Heart left ventricle (tissue), 13 donors: ENCODE results near the gene UBE2Q2.

ENCODE experiments used
- POLR2A ChIP-seq, 2 donors: fragments of 450-650 bp; IDR thresholded peaks; one replicate each; pipeline ENCODE4 v1.6.1; 2017; ENCODE audit warnings: antibody characterized with exemption in 2 of 2, mild to moderate bottlenecking in 2 of 2, moderate library complexity in 2 of 2
- TF ChIP-seq, protein P1 (sequence below), 12 donors: fragments of 200-600 bp; sonication (generic) in 4 of 12; IDR thresholded peaks; one replicate each; pipeline versions ENCODE4 v1.5.0 to v1.8.0; 2018 to 2022; ENCODE audit warnings: antibody characterized with exemption in 12 of 12, mild to moderate bottlenecking in 5 of 12
- donor health status: ischemic (EF 13 %, LVEDD 7.1; RV severe dilation, severe dysfunction).
- donor health status: DM: no; HTN: yes; CAD: no.
- donor health status: DM: no; HTN: no; CAD: no.
- donor health status: ischemic (EF 25% LVEDD 6.9; RV normal size, moderate dysfunction).
- donor health status: ischemic (EF 25% LVEDD 5.7; RV mildly dilated, moderate dysfunction).
- donor health status: ischemic (EF 35%, LVEDD 5.7; RV mildly dilated, moderate dysfunction).
- donor health status: nonischemic (EF 11% LVEDD 7.7; RV severe dilation, severe dysfunction).
- donor health status: DM: yes; HTN: yes; CAD: no.
- donor health status: PGD.
- donor health status: ischemic (EF 29% LVEDD 5.4; RV normal size, mild dysfunction).
- donor health status: nonischemic (EF 23%, LVEDD 6.1; RV moderate dilation, normal function).

DNA sequence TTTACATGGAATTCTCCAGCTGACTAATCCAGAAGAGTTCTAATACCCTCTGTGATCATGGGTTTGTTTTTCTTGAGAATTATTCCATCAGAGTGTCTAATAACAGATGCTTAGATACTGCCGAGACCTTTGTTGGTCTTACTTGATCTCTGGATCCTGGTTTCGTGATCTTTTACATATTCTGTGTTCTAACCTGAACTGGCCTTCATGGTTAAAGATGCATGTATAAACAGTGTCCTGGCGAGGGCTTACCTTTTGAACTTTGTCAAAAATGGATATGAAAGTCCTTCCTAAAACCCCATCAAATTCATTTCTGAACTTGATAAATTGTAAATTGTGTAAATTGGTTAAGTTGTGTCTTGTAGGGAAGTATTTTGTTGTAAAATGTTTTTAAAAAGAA lies 24.8 kb downstream of the UBE2Q2 start:
- TF ChIP-seq, protein P1, sequence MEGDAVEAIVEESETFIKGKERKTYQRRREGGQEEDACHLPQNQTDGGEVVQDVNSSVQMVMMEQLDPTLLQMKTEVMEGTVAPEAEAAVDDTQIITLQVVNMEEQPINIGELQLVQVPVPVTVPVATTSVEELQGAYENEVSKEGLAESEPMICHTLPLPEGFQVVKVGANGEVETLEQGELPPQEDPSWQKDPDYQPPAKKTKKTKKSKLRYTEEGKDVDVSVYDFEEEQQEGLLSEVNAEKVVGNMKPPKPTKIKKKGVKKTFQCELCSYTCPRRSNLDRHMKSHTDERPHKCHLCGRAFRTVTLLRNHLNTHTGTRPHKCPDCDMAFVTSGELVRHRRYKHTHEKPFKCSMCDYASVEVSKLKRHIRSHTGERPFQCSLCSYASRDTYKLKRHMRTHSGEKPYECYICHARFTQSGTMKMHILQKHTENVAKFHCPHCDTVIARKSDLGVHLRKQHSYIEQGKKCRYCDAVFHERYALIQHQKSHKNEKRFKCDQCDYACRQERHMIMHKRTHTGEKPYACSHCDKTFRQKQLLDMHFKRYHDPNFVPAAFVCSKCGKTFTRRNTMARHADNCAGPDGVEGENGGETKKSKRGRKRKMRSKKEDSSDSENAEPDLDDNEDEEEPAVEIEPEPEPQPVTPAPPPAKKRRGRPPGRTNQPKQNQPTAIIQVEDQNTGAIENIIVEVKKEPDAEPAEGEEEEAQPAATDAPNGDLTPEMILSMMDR (IDR thresholded peaks at IDR 0.05), result no peak
- TF ChIP-seq POLR2A (IDR thresholded peaks at IDR 0.05), result no peak
